Stomach (tissue), 4 donors: ENCODE results near the gene STIM2.

Experiments
- CTCF ChIP-seq, 7 experiments: fragments of 450-650 bp in 4 of 7; fragments of 200-600 bp in 3 of 7; sonication (generic) in 3 of 7; IDR thresholded peaks; one replicate each; pipeline ENCODE4 v1.5.1; 2016 to 2019; ENCODE audit warnings: antibody characterized with exemption in 7 of 7, control low read depth in 2 of 7, mild to moderate bottlenecking in 1 of 7
- EP300 ChIP-seq: sonication (generic); formaldehyde crosslinking; IDR thresholded peaks from one replicate; pipeline ENCODE4 v1.6.1; 2017; ENCODE audit warnings: antibody characterized with exemption
- POLR2A ChIP-seq, 4 donors: fragments of 450-650 bp; IDR thresholded peaks; one replicate each; pipeline ENCODE4 v1.6.1; 2016; ENCODE audit warnings: antibody characterized with exemption in 4 of 4, control low read depth in 2 of 4, mild to moderate bottlenecking in 1 of 4, moderate library complexity in 1 of 4
- POLR2AphosphoS5 ChIP-seq, 3 donors: sonication (generic); formaldehyde crosslinking; IDR thresholded peaks; one replicate each; pipeline ENCODE4 v1.6.1; 2016; ENCODE audit warnings: antibody characterized with exemption in 3 of 3

- no peak for TF ChIP-seq CTCF (IDR thresholded peaks at IDR 0.05)
- TF ChIP-seq POLR2A (IDR thresholded peaks at IDR 0.05) = no peak
- no peak for TF ChIP-seq POLR2AphosphoS5 (IDR thresholded peaks at IDR 0.05)
- TF ChIP-seq EP300 = no peak
These were observed 28.7 kb downstream of the STIM2 start for GRCh38 chr4:26889356-26889755.
